HuH-7.5 (cell line): ENCODE results near the gene PEDS1.
"Not testable (repeated sequence)": the region's sequence is repeated elsewhere in the genome, so short reads cannot be mapped to it uniquely, and the experiment has no call there.

Source experiments
- DNase-seq: peaks from one replicate; pipeline ENCODE4 v3.0.0; 2011; ENCODE audit warnings: low spot score

The PEDS1 gene

GRCh38 chr20:50112512-50113419 lies 40.8 kb downstream of the PEDS1 start, which contains the start of gene UBE2V1:
UBE2V1 (minus strand) TSS chr20:50113150; CDS start chr20:50113128, 22 bp downstream.
- peak; percentile 94 for DNase-seq

- no peak for DNase-seq
Observed at GRCh38 chr20:50111829-50112495, 41.6 kb downstream of the PEDS1 start.

GRCh38 chr20:50111120-50111828 lies 42.2 kb downstream of the PEDS1 start:
- no peak for DNase-seq

GRCh38 chr20:50110141-50111047 lies 43.1 kb downstream of the PEDS1 start:
- no peak for DNase-seq

- DNase-seq = no peak
Observed at GRCh38 chr20:50108556-50109235, 44.8 kb downstream of the PEDS1 start.

- DNase-seq = no peak
Observed at GRCh38 chr20:50107796-50108331, 45.7 kb downstream of the PEDS1 start.

- DNase-seq = no peak
Observed at GRCh38 chr20:50107086-50107660, 46.4 kb downstream of the PEDS1 start.

GRCh38 chr20:50106669-50107068 lies 46.9 kb downstream of the PEDS1 start:
- DNase-seq = not testable (repeated sequence)
